Uterus (tissue), 4 donors: Measurements from ENCODE around the gene PNCK. TPM values are rescaled to one million over a fixed set of nuclear protein-coding genes. Genes with fewer than 3 reads are reported as not detected.

Experiments used
- DNase-seq, 2 donors: peaks; one replicate each; pipeline ENCODE4 v3.0.0-alpha.2; 2019 to 2020
- H3K27ac ChIP-seq, 2 donors: fragments of 200-600 bp; sonication (generic); 1 replicate in 1 of 2; 2 replicates in 1 of 2; pipeline ENCODE4 v1.5.1; 2016 to 2018
- H3K27me3 ChIP-seq, 2 donors: fragments of 200-600 bp; sonication (generic); one replicate each; pipeline ENCODE4 v1.5.1; 2018 to 2019; ENCODE audit warnings: control low read depth in 1 of 2
- H3K36me3 ChIP-seq, 2 donors: fragments of 200-600 bp; sonication (generic); one replicate each; pipeline ENCODE4 v1.5.1; 2019; ENCODE audit warnings: control low read depth in 1 of 2
- H3K4me1 ChIP-seq, 2 donors: fragments of 200-600 bp; sonication (generic); one replicate each; pipeline ENCODE4 v1.5.1; 2018 to 2019; ENCODE audit warnings: control low read depth in 1 of 2
- H3K4me3 ChIP-seq, 2 donors: fragments of 200-600 bp; sonication (generic); 1 replicate in 1 of 2; 2 replicates in 1 of 2; pipeline ENCODE4 v1.5.1; 2018 to 2019; ENCODE audit warnings: mild to moderate bottlenecking in 1 of 2
- H3K9me3 ChIP-seq, 2 donors: fragments of 200-600 bp; sonication (generic); one replicate each; pipeline ENCODE4 v1.5.1; 2019; ENCODE audit warnings: control low read depth in 1 of 2
- CTCF ChIP-seq, 4 experiments: fragments of 200-600 bp in 2 of 4; fragments of 450-650 bp in 2 of 4; sonication (generic) in 2 of 4; IDR thresholded peaks; one replicate each; pipeline ENCODE4 v1.5.1; 2016 to 2019; ENCODE audit warnings: antibody characterized with exemption in 4 of 4, mild to moderate bottlenecking in 2 of 4, moderate library complexity in 1 of 4
- POLR2A ChIP-seq, 2 donors: fragments of 450-650 bp; IDR thresholded peaks; one replicate each; pipeline ENCODE4 v1.6.1; 2016; ENCODE audit warnings: antibody characterized with exemption in 2 of 2, mild to moderate bottlenecking in 1 of 2, moderate library complexity in 1 of 2
- intact Hi-C: fragments of 100-400 bp; cut with DNase I; formaldehyde crosslinking; loops from one replicate; pipeline ENCODE4 v1.15.1; 2023; ENCODE audit warnings: low total_unique reads
- total RNA-seq, 4 donors: library from RNA; depleted of rRNA in 3 of 4; stranded (reverse); fragments of >200 nt in 3 of 4; gene quantifications; one replicate each; pipeline versions ENCODE4 v1.1.0 to v1.2.4, GENCODE V29; 2014 to 2023
- donor health status: DM: yes; HTN: yes; CAD: no.

PNCK gene
- total RNA-seq, 4 donors from 2014 or later = 1.8 to 8.5 (median 5.9) TPM; not detected in 1

- Histone ChIP-seq H3K27ac (no peak overlapping the region), H3K36me3 (no peaks in the 10 kb centered on the region), H3K4me3 (no peak overlapping the region), H3K9me3 (no peaks in the 10 kb centered on the region), H3K4me1 (peaks cover 0 to 4% of the 10 kb centered on the region in 2 donors), H3K27me3 (peaks cover 0 to 13% of the 10 kb centered on the region in 2 donors)
- no peak for TF ChIP-seq POLR2A (IDR thresholded peaks at IDR 0.05)
- TF ChIP-seq CTCF (IDR thresholded peaks at IDR 0.05) = no peak
- intact Hi-C loops = no loop called here
- DNase-seq = peak; percentile 9 to 10
Observed at GRCh38 chrX:153649178-153649914, 24.3 kb downstream of the PNCK start.

DNA sequence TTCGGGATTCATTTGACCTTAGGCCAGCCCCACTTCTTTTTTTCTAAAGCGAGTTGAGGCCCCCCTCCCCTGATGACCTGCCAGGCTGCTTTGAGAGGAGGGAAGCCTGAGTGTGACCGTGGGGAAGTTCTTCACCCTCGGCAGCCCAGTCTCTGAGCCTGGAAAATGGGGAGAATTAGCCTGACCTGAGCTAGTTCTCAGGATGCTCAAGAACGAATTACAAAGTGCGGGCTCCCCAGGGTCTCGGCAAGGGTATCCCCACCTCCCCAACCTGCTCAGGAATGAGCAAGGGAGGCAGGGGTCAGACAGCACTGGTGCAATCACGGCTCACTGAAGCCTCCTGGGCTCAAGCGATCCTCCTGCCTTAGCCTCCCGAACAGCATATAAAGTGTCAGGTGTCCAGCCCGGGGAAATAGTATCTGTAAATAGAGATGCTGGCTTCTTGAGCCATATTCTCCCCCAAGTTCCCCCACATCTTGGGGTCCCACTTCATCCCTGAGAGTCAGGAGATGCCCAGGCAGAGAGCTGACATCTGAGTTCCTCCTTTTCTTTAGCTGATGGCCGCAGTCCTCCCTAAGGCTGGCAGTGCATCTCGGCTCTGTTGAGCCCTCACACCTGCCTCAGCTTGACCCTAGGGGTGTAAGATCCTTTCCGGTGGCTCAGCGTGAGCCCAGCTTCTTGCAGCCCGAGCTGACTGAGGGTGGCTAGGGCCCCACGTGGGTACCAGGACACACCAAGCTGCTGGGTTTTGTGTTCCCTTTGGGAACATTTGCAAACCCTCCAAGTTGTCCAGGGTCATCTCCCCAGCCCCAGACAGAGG lies 25.0 kb downstream of the PNCK start:
- peaks cover 0 to 13% of the 10 kb centered on the region in 2 donors for H3K27me3 ChIP-seq
- no peaks in the 10 kb centered on the region for H3K36me3 ChIP-seq
- intact Hi-C loops = no loop called here
- H3K4me3 ChIP-seq = no peak overlapping the region
- no peaks in the 10 kb centered on the region for H3K9me3 ChIP-seq
- H3K4me1 ChIP-seq = peaks cover 0 to 4% of the 10 kb centered on the region in 2 donors
- no peak overlapping the region for H3K27ac ChIP-seq
- peak in 1 of 2 donors; percentile 6 for DNase-seq
- TF ChIP-seq CTCF (IDR thresholded peaks at IDR 0.05) (no peak), POLR2A (IDR thresholded peaks at IDR 0.05) (no peak)

GRCh38 chrX:153647461-153648357 lies 25.9 kb downstream of the PNCK start:
- Histone ChIP-seq H3K9me3 (no peaks in the 10 kb centered on the region), H3K27me3 (peaks cover 0 to 19% of the 10 kb centered on the region in 2 donors), H3K4me1 (peaks cover 0 to 4% of the 10 kb centered on the region in 2 donors), H3K27ac (no peak overlapping the region), H3K36me3 (no peaks in the 10 kb centered on the region), H3K4me3 (no peak overlapping the region)
- intact Hi-C loops = no loop called here
- TF ChIP-seq CTCF (IDR thresholded peaks at IDR 0.05) = no peak
- no peak for TF ChIP-seq POLR2A (IDR thresholded peaks at IDR 0.05)
- peak; percentile 6 to 11 for DNase-seq

DNA sequence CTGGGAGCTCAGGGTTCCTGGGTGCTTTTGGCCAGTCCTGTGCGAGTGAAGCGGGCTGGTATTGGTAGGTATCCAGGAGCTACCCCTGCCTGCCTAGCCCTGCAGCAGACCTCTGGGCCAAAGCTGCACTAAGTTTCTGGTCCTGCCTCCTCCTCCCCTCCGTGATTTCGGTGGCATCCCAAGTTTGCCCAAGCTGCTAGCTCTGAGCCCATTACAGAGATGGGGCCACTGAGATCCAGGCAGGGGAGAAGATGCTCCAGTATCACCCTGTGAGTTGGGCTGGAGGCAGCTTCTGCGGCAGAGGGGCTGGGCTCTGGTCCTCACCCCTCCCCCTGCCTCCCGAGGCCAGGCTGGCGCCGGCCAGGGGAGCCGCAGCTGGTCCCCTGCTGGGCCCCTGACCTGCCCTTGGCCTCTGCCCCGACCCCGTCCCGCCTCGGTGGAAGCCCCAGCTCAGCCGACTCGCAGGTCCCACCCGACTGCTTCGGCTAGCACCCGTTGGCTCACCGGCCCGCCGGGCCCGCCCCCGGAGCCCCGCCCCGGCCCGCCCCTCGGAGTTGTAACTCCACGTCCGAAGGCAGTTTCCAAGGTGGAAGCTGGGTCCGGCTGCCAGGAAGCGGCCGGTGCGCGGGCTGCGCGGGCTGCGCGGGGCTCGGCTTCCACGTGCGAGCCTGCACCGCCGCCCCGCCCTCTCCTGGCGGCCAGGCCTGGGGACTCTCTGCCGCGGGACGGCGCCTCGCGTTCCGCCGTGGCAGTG lies 26.8 kb downstream of the PNCK start, which contains the start of gene DUSP9:
Gene DUSP9, plus strand, starts transcription at position 584 of the 754 bp plus-strand sequence. CDS start 751 bp downstream, outside the sequence.
- TF ChIP-seq POLR2A (IDR thresholded peaks at IDR 0.05) (no peak), CTCF (IDR thresholded peaks at IDR 0.05) (no peak)
- intact Hi-C loops = no loop called here
- H3K36me3 ChIP-seq = no peaks in the 10 kb centered on the region
- no peak within 1 kb of the TSS for H3K4me3 ChIP-seq
- no peak within 1 kb of the TSS for H3K27ac ChIP-seq
- peaks cover 0 to 20% of the 10 kb centered on the region in 2 donors for H3K27me3 ChIP-seq
- peaks cover 0 to 4% of the 10 kb centered on the region in 2 donors for H3K4me1 ChIP-seq
- DNase-seq = peak; percentile 4 to 13
- no peaks in the 10 kb centered on the region for H3K9me3 ChIP-seq
